K562 (cell line): ENCODE data around the gene RNF41. TPM values are rescaled to one million over a fixed set of nuclear protein-coding genes. Genes with fewer than 3 reads are reported as not detected.

ENCODE experiments used
- ATF7 ChIP-seq: fragments of 450-650 bp; IDR thresholded peaks from 2 replicates; pipeline ENCODE4 v1.7.1; 2014; ENCODE audit warnings: mild to moderate bottlenecking, moderate library complexity
- CBX1 ChIP-seq: sonication (generic); IDR thresholded peaks from 2 replicates; pipeline ENCODE4 v1.6.1; 2016; ENCODE audit warnings: antibody characterized with exemption, low read depth, mild to moderate bottlenecking
- CREM ChIP-seq: IDR thresholded peaks from 2 replicates; pipeline ENCODE4 v1.6.1; 2014; ENCODE audit warnings: antibody characterized with exemption, low read depth
- DDX20 ChIP-seq: fragments of 450-650 bp; IDR thresholded peaks from 2 replicates; pipeline ENCODE4 v1.6.1; 2016; ENCODE audit warnings: missing genetic modification characterization, low read depth, mild to moderate bottlenecking, missing compliant biosample characterization, moderate library complexity
- EGR1 ChIP-seq: fragments of 450-650 bp; conservative IDR thresholded peaks from 2 replicates; pipeline ENCODE4 v1.6.1; 2017; ENCODE audit warnings: mild to moderate bottlenecking
- HEY1 ChIP-seq: fragments of 250-450 bp; sonication (Bioruptor Pico); IDR thresholded peaks from 2 replicates; pipeline ENCODE4 v1.5.0; 2020; ENCODE audit warnings: mild to moderate bottlenecking, moderate library complexity, borderline replicate concordance
- ILF3 ChIP-seq: fragments of 450-650 bp; IDR thresholded peaks from 2 replicates; pipeline ENCODE4 v1.6.1; 2018; ENCODE audit warnings: antibody characterized with exemption, mild to moderate bottlenecking, moderate library complexity, borderline replicate concordance
- MEIS2 ChIP-seq: fragments of 450-650 bp; IDR thresholded peaks from 2 replicates; pipeline ENCODE4 v1.6.1; 2014; ENCODE audit warnings: mild to moderate bottlenecking; ENCODE audit not compliant: partially characterized antibody
- NFYB ChIP-seq: IDR thresholded peaks from 2 replicates; pipeline ENCODE4 v1.6.1; 2011; ENCODE audit warnings: mild to moderate bottlenecking, moderate library complexity; ENCODE audit not compliant: insufficient read length; ENCODE audit errors: extremely low read depth
- SMARCA5 ChIP-seq: fragments of 450-650 bp; IDR thresholded peaks from 2 replicates; pipeline ENCODE4 v1.6.1; 2016
- SMARCE1 ChIP-seq: fragments of 450-650 bp; IDR thresholded peaks from 2 replicates; pipeline ENCODE4 v1.7.1; 2016; ENCODE audit warnings: mild to moderate bottlenecking
- THRAP3 ChIP-seq: fragments of 450-650 bp; IDR thresholded peaks from 2 replicates; pipeline ENCODE4 v1.6.1; 2016; ENCODE audit warnings: mild to moderate bottlenecking, inconsistent platforms, borderline replicate concordance
- XRCC5 ChIP-seq: fragments of 200-400 bp; formaldehyde crosslinking; IDR thresholded peaks from 2 replicates; pipeline ENCODE4 v1.6.1; 2017; ENCODE audit warnings: low read depth, mild to moderate bottlenecking, low read length
- ZNF354B ChIP-seq: fragments of 250-450 bp; sonication (Bioruptor Pico); IDR thresholded peaks from 2 replicates; pipeline ENCODE4 v1.4.0; 2020
- ZNF431 ChIP-seq: sonication (generic); formaldehyde crosslinking; IDR thresholded peaks from 2 replicates; pipeline ENCODE4 v1.8.0; 2022; ENCODE audit warnings: mild to moderate bottlenecking, missing genetic modification reagents
- ZNF507 ChIP-seq: conservative IDR thresholded peaks from 2 replicates; pipeline ENCODE4 v1.6.1; 2017; ENCODE audit warnings: missing genetic modification characterization, missing compliant biosample characterization
- ZNF551 ChIP-seq: fragments of 250-450 bp; sonication (Bioruptor Pico); IDR thresholded peaks from 2 replicates; pipeline ENCODE4 v1.5.0; 2021; ENCODE audit warnings: mild to moderate bottlenecking, moderate library complexity
- polyA plus RNA-seq, 8 experiments: library from polyadenylated mRNA; depleted of rRNA in 4 of 8; stranded (reverse) in 5 of 8; unstranded in 3 of 8; fragments of >200 nt; fragmentation: Nextera tagmentation in 2 of 8; fragmentation: Illumina TruSeq in 1 of 8; extraction: Ambion mirVana in 2 of 8; extraction: Trizol in 1 of 8; gene quantifications; 2 replicates each; pipeline versions ENCODE4 v1.2.1 to v1.2.3, GENCODE V29; 2011 to 2014; ENCODE audit warnings: inconsistent platforms in 1 of 8, missing spikeins in 1 of 8
- total RNA-seq, 7 experiments: library from RNA; depleted of rRNA in 6 of 7; stranded (reverse); fragments of >200 nt in 6 of 7; fragmentation: Illumina TruSeq in 2 of 7; extraction: Trizol in 2 of 7; gene quantifications; 2 replicates each; pipeline versions ENCODE4 v1.2.1 to v1.2.3, GENCODE V29; 2011 to 2021; ENCODE audit warnings: low replicate concordance in 1 of 7
- TF ChIP-seq, protein P1 (sequence below): fragments of 450-650 bp; formaldehyde crosslinking; IDR thresholded peaks from 2 replicates; pipeline ENCODE4 v1.4.0; 2020; ENCODE audit warnings: mild to moderate bottlenecking, moderate library complexity
- TF ChIP-seq, protein P2 (sequence below): sonication (generic); formaldehyde crosslinking; IDR thresholded peaks from 2 replicates; pipeline ENCODE4 v1.8.1; 2023; ENCODE audit warnings: mild to moderate bottlenecking, missing genetic modification reagents
- TF ChIP-seq, protein P3 (sequence below): fragments of 450-650 bp; formaldehyde crosslinking; IDR thresholded peaks from 2 replicates; pipeline ENCODE4 v1.4.0; 2022; ENCODE audit warnings: missing genetic modification characterization
- TF ChIP-seq, protein P4 (sequence below): fragments of 250-450 bp; sonication (Bioruptor Pico); IDR thresholded peaks from 2 replicates; pipeline ENCODE4 v1.8.0; 2021; ENCODE audit warnings: mild to moderate bottlenecking, moderate library complexity
- TF ChIP-seq, protein P5 (sequence below): fragments of 250-450 bp; sonication (Bioruptor Pico); IDR thresholded peaks from 2 replicates; pipeline ENCODE4 v1.8.0; 2022; ENCODE audit warnings: moderate library complexity, mild to moderate bottlenecking, inconsistent platforms

The RNF41 gene
- total and polyA plus RNA-seq, 9 of the 15 experiments (the other 6 are each of a cell fraction or from before 2014, with no cell fraction given), result 28.2 to 46.8 (median 33.8) TPM

DNA sequence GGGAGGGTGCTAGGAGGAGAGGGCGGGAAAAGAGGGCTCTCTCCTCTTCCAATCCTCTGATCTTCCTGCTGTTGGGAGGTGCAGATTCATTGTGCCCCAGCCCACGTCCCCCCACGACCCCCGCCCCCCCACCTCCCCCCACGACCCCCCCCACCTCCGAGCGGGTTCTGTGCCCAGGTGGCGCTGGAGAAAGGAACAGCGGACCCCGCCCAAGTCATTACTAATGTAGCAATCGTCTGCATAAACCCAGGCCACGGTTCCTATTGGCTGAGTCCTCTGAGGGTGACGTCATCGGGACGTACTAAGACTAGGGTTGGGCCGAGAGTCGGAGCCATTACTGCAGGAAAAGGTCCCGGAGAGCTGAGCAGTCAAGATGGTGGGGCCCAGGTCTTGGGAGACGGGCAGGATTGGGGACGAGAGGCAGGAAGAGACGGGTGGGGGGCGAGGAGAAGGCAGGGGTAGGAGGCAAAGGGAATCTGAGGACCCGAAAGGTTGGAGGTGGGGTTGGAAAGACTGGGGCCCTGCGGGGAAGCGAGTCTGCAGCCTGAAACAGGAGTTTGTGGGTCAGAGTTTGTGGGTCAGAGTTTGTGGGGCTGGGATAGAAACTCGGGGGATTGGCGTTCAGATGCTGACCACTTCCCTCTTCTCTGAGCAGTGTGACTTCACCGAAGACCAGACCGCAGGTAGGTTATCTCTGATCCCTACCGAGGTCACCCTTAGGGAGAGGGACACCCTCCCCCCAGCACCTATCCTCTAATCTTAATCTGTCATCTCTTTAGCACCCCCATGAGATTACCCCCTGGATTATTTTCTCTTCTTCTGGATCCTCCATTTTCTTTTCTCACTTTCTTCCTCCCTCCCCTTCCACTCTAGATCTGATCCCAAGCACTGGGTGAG lies 63.4 kb downstream of the RNF41 start, which contains the start of gene MYL6 (continued):
- TF ChIP-seq ZNF551 (CRISPR knock-in tag), result no peak
- no peak for TF ChIP-seq HEY1
- TF ChIP-seq DDX20, result no peak
- TF ChIP-seq ZNF431 (CRISPR knock-in tag), result peak; percentile 42; the same call in 1 of the 2 replicates
- TF ChIP-seq SMARCE1, result peak; percentile 80
- TF ChIP-seq XRCC5, result no peak
- TF ChIP-seq ZNF354B (CRISPR knock-in tag), result no peak
- TF ChIP-seq MEIS2, result no peak
- peak; percentile 71; the same call in 1 of the 2 replicates for TF ChIP-seq ILF3
- peak; percentile 100 for TF ChIP-seq ATF7
- peak; percentile 35; the same call in 1 of the 2 replicates for TF ChIP-seq THRAP3
- TF ChIP-seq EGR1, result no peak
- TF ChIP-seq, protein P1, sequence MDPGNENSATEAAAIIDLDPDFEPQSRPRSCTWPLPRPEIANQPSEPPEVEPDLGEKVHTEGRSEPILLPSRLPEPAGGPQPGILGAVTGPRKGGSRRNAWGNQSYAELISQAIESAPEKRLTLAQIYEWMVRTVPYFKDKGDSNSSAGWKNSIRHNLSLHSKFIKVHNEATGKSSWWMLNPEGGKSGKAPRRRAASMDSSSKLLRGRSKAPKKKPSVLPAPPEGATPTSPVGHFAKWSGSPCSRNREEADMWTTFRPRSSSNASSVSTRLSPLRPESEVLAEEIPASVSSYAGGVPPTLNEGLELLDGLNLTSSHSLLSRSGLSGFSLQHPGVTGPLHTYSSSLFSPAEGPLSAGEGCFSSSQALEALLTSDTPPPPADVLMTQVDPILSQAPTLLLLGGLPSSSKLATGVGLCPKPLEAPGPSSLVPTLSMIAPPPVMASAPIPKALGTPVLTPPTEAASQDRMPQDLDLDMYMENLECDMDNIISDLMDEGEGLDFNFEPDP (CRISPR knock-in tag), result no peak
- TF ChIP-seq, protein P2, sequence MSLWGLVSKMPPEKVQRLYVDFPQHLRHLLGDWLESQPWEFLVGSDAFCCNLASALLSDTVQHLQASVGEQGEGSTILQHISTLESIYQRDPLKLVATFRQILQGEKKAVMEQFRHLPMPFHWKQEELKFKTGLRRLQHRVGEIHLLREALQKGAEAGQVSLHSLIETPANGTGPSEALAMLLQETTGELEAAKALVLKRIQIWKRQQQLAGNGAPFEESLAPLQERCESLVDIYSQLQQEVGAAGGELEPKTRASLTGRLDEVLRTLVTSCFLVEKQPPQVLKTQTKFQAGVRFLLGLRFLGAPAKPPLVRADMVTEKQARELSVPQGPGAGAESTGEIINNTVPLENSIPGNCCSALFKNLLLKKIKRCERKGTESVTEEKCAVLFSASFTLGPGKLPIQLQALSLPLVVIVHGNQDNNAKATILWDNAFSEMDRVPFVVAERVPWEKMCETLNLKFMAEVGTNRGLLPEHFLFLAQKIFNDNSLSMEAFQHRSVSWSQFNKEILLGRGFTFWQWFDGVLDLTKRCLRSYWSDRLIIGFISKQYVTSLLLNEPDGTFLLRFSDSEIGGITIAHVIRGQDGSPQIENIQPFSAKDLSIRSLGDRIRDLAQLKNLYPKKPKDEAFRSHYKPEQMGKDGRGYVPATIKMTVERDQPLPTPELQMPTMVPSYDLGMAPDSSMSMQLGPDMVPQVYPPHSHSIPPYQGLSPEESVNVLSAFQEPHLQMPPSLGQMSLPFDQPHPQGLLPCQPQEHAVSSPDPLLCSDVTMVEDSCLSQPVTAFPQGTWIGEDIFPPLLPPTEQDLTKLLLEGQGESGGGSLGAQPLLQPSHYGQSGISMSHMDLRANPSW (CRISPR knock-in tag), result no peak
- TF ChIP-seq, protein P3, sequence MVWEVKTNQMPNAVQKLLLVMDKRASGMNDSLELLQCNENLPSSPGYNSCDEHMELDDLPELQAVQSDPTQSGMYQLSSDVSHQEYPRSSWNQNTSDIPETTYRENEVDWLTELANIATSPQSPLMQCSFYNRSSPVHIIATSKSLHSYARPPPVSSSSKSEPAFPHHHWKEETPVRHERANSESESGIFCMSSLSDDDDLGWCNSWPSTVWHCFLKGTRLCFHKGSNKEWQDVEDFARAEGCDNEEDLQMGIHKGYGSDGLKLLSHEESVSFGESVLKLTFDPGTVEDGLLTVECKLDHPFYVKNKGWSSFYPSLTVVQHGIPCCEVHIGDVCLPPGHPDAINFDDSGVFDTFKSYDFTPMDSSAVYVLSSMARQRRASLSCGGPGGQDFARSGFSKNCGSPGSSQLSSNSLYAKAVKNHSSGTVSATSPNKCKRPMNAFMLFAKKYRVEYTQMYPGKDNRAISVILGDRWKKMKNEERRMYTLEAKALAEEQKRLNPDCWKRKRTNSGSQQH (CRISPR knock-in tag), result peak; percentile 98
- TF ChIP-seq CBX1, result peak; percentile 91
- TF ChIP-seq NFYB, result peak; percentile 70
- peak; percentile 52; the same call in 1 of the 2 replicates for TF ChIP-seq SMARCA5
- TF ChIP-seq, protein P4, sequence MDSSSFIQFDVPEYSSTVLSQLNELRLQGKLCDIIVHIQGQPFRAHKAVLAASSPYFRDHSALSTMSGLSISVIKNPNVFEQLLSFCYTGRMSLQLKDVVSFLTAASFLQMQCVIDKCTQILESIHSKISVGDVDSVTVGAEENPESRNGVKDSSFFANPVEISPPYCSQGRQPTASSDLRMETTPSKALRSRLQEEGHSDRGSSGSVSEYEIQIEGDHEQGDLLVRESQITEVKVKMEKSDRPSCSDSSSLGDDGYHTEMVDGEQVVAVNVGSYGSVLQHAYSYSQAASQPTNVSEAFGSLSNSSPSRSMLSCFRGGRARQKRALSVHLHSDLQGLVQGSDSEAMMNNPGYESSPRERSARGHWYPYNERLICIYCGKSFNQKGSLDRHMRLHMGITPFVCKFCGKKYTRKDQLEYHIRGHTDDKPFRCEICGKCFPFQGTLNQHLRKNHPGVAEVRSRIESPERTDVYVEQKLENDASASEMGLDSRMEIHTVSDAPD (CRISPR knock-in tag), result no peak
- TF ChIP-seq ZNF507 (tag), result no peak
- TF ChIP-seq, protein P5, sequence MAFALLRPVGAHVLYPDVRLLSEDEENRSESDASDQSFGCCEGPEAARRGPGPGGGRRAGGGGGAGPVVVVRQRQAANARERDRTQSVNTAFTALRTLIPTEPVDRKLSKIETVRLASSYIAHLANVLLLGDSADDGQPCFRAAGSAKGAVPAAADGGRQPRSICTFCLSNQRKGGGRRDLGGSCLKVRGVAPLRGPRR (CRISPR knock-in tag), result 0 out of 2 replicates have a peak, but pooled peaks have one; percentile 13
- TF ChIP-seq CREM, result peak; percentile 95
